ENCODE results near the gene CALML3. TPM values are rescaled to one million over a fixed set of nuclear protein-coding genes. Genes with fewer than 3 reads are reported as not detected.

Gene CALML3
- total RNA-seq, 1 experiment from 2014 or later: not detected

- Histone ChIP-seq H3K9me3 (ENCODE audit: control insufficient read depth, insufficient read depth, low read depth, low read length) (no peaks in the 10 kb centered on the region), H3K27ac (ENCODE audit: low read length) (no peak overlapping the region), H3K27me3 (ENCODE audit: control insufficient read depth, insufficient read depth, low read length) (no peaks in the 10 kb centered on the region), H3K36me3 (ENCODE audit: control insufficient read depth, insufficient read depth, low read length) (no peaks in the 10 kb centered on the region), H3K4me3 (ENCODE audit: low read depth in 2 of 2, low read length in 2 of 2) (no peak overlapping the region), H3K4me1 (ENCODE audit: control insufficient read depth, insufficient read depth, low read length) (peaks cover 37% of the 10 kb centered on the region)
- BruUV-seq (replicated peaks): no TSS peak
- DNase-seq (ENCODE audit: low read depth, low spot score) (no peak), ATAC-seq (no peak)
- intact Hi-C loops (cut with micrococcal nuclease; ENCODE audit: unreplicated experiment) (no loop called here), in situ Hi-C loops (cut with HindIII; ENCODE audit: low pct_unique_long_range_greater_than_20kb, low sequenced_read_pairs) (no loop called here)
- ChIA-PET CTCF (no interaction called here), POLR2A (no interaction called here)
- TF ChIP-seq TCF7L2 (IDR thresholded peaks at IDR 0.05; ENCODE audit: low read depth, low read length) (no peak), REST (IDR thresholded peaks at IDR 0.05; ENCODE audit: insufficient read depth in 1 of 2, low read depth in 2 of 2, low read length in 1 of 2) (no peak), CTCF (IDR thresholded peaks at IDR 0.05) (no peak), SIN3A (IDR thresholded peaks at IDR 0.05; ENCODE audit: borderline replicate concordance, insufficient read depth, low read depth, low read length) (no peak), POLR2AphosphoS5 (IDR thresholded peaks at IDR 0.05; ENCODE audit: low read depth, low read length) (no peak)
Measured at GRCh38 chr10:5550250-5550545, 25.4 kb downstream of the CALML3 start.

GRCh38 chr10:5550621-5551530, 26.1 kb downstream of the CALML3 start:
- H3K9me3 ChIP-seq (ENCODE audit: control insufficient read depth, insufficient read depth, low read depth, low read length): no peaks in the 10 kb centered on the region
- H3K27ac ChIP-seq (ENCODE audit: low read length): no peak overlapping the region
- intact Hi-C loops (cut with micrococcal nuclease; ENCODE audit: unreplicated experiment) (no loop called here), in situ Hi-C loops (cut with HindIII; ENCODE audit: low pct_unique_long_range_greater_than_20kb, low sequenced_read_pairs) (no loop called here)
- peaks cover 32% of the 10 kb centered on the region for H3K4me1 ChIP-seq (ENCODE audit: control insufficient read depth, insufficient read depth, low read length)
- no TSS peak for BruUV-seq (replicated peaks)
- ATAC-seq (no peak), DNase-seq (ENCODE audit: low read depth, low spot score) (no peak)
- ChIA-PET CTCF (no interaction called here), POLR2A (no interaction called here)
- H3K36me3 ChIP-seq (ENCODE audit: control insufficient read depth, insufficient read depth, low read length): no peaks in the 10 kb centered on the region
- H3K4me3 ChIP-seq (ENCODE audit: low read depth in 2 of 2, low read length in 2 of 2): no peak overlapping the region
- no peak for TF ChIP-seq TCF7L2 (IDR thresholded peaks at IDR 0.05; ENCODE audit: low read depth, low read length)
- no peak for TF ChIP-seq SIN3A (IDR thresholded peaks at IDR 0.05; ENCODE audit: borderline replicate concordance, insufficient read depth, low read depth, low read length)
- TF ChIP-seq POLR2AphosphoS5 (IDR thresholded peaks at IDR 0.05; ENCODE audit: low read depth, low read length): no peak
- no peak for TF ChIP-seq REST (IDR thresholded peaks at IDR 0.05; ENCODE audit: insufficient read depth in 1 of 2, low read depth in 2 of 2, low read length in 1 of 2)
- no peak for TF ChIP-seq CTCF (IDR thresholded peaks at IDR 0.05)
- no peaks in the 10 kb centered on the region for H3K27me3 ChIP-seq (ENCODE audit: control insufficient read depth, insufficient read depth, low read length)
